Activated CD8-positive, alpha-beta T cell treated with anti-CD3 and anti-CD28 coated beads, Interleukin-2, amount 10 ng/mL, durations not matched to agents 7 days and 5 days (primary cell): ENCODE measurements around the gene KRTAP5-6. TPM values are rescaled to one million over a fixed set of nuclear protein-coding genes. Genes with fewer than 3 reads are reported as not detected.

Experiments
- ATAC-seq: fragments of 150-1000 bp; cut with Tn5 transposase; one replicate; pipeline ENCODE4 v1.10.0; 2021; ENCODE audit warnings: moderate library complexity
- CTCF ChIA-PET: fragments of 350-600 bp; sonication (Branson Sonifier 250); formaldehyde crosslinking; loops from one replicate; lab custom pipeline; 2021; ENCODE audit warnings: antibody characterized with exemption; lab: Charles Lee
- POLR2A ChIA-PET: fragments of 350-600 bp; sonication (Branson Sonifier 250); formaldehyde crosslinking; loops from one replicate; lab custom pipeline; 2021; ENCODE audit warnings: antibody characterized with exemption; lab: Charles Lee
- DNase-seq: peaks from one replicate; pipeline ENCODE4 v3.0.0-alpha.2; 2020
- H3K27ac Mint-ChIP-seq: one replicate; pipeline ENCODE4 v1.8.0; 2021; ENCODE audit warnings: mild to moderate bottlenecking, mixed read lengths
- H3K27me3 Mint-ChIP-seq: one replicate; pipeline ENCODE4 v1.8.0; 2021; ENCODE audit warnings: low read depth, mixed read lengths
- H3K36me3 Mint-ChIP-seq: one replicate; pipeline ENCODE4 v1.8.0; 2021; ENCODE audit warnings: low read depth, mixed read lengths
- H3K4me1 Mint-ChIP-seq: one replicate; pipeline ENCODE4 v1.8.0; 2021; ENCODE audit warnings: low read depth, mixed read lengths
- H3K4me3 Mint-ChIP-seq: one replicate; pipeline ENCODE4 v1.8.0; 2021; ENCODE audit warnings: mild to moderate bottlenecking, mixed read lengths
- H3K9me3 Mint-ChIP-seq: one replicate; pipeline ENCODE4 v1.8.0; 2022; ENCODE audit warnings: mixed read lengths; ENCODE audit not compliant: insufficient read depth
- total RNA-seq, 2 experiments: library from RNA; stranded (reverse); gene quantifications; one replicate each; pipeline ENCODE4 v1.2.3, GENCODE V29; 2021

The KRTAP5-6 gene
- total RNA-seq = not detected

GRCh38 chr11:1696608-1697570 is at the start of gene KRTAP5-6:
KRTAP5-6 (plus strand) TSS chr11:1697195; CDS start chr11:1697246, 51 bp downstream.
- no peak within 1 kb of the TSS for H3K4me3 Mint-ChIP-seq
- peaks cover 9% of the 10 kb centered on the region for H3K9me3 Mint-ChIP-seq
- POLR2A ChIA-PET = no interaction called here
- DNase-seq = no peak
- peaks cover 15% of the 10 kb centered on the region for H3K27me3 Mint-ChIP-seq
- H3K27ac Mint-ChIP-seq = no peak within 1 kb of the TSS
- no peak for ATAC-seq
- CTCF ChIA-PET = interaction anchor here (1.7 to 6.0 kb wide), 2 partner anchors 136 to 305 kb away, joined by 6 to 56 read pairs; partner anchors contain the start of gene SYT8
- peaks cover 9% of the 10 kb centered on the region for H3K36me3 Mint-ChIP-seq
- peaks cover 23% of the 10 kb centered on the region for H3K4me1 Mint-ChIP-seq

- Mint-ChIP-seq H3K27me3 (no peaks in the 10 kb centered on the region), H3K4me1 (no peaks in the 10 kb centered on the region), H3K36me3 (no peaks in the 10 kb centered on the region), H3K4me3 (no peak overlapping the region), H3K27ac (no peak overlapping the region), H3K9me3 (no peaks in the 10 kb centered on the region)
- ChIA-PET CTCF (no interaction called here), POLR2A (no interaction called here)
- no peak for ATAC-seq
- no peak for DNase-seq
Measured at GRCh38 chr11:1647901-1648652, 48.9 kb upstream of the KRTAP5-6 start.

DNA sequence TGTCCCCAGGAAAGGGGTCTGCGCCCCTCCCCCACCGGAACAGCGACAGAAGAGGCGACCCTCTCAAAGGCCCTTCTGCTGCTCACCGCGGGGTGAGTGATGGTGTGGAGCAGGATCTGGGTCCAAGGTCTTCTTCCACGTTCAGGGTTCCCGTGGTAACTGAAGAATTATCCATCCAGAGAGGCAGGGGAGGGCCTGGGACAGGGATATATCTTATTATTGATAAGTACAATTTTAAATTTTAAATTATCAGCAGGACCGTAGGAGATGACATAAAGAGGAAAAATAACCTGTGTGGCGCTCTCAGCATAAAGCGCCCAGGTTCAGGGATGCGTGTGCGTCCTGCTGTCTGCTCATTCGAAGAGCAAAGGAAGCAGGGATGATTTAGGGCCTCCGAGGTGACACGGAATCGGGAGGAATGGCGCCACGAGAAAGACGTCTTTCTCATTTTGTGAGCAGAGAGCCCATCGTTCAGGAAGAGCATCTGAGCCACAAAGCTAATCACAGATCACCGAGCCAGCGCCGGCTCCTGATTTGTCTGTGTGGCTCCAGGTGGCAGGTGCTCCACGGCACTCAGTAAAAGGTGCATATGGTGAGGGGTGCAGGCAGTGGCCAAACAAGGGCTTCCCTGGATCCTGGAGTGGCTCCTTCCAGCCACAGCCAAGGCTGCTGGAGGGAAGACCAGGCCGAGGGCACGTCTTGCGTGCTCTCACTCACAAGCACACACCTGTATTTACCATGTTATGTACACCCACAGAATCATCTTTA is 48.2 kb upstream of the KRTAP5-6 start:
- Mint-ChIP-seq H3K27ac (no peak overlapping the region), H3K27me3 (peaks cover under 1% of the 10 kb centered on the region)
- no peak for ATAC-seq

GRCh38 chr11:1650034-1650917 is 46.7 kb upstream of the KRTAP5-6 start:
- CTCF ChIA-PET = interaction anchor here (1.3 to 2.5 kb wide), 4 partner anchors 10 to 183 kb away, joined by 5 to 11 read pairs (median 9); no protein-coding TSS in a partner anchor
- H3K27ac Mint-ChIP-seq = no peak overlapping the region
- DNase-seq = no peak
- no peak overlapping the region for H3K4me3 Mint-ChIP-seq
- no peak for ATAC-seq
- peaks cover 9% of the 10 kb centered on the region for H3K27me3 Mint-ChIP-seq
- no peaks in the 10 kb centered on the region for H3K36me3 Mint-ChIP-seq
- POLR2A ChIA-PET = interaction anchor here (0.6 kb wide), 1 partner anchor 501 kb away, joined by 3 read pairs; no protein-coding TSS in a partner anchor
- H3K4me1 Mint-ChIP-seq = no peaks in the 10 kb centered on the region
- no peaks in the 10 kb centered on the region for H3K9me3 Mint-ChIP-seq

More for the DNA sequence above, 48.2 kb upstream of the KRTAP5-6 start:
- CTCF ChIA-PET = no interaction called here
- Mint-ChIP-seq H3K36me3 (no peaks in the 10 kb centered on the region), H3K9me3 (no peaks in the 10 kb centered on the region), H3K4me1 (no peaks in the 10 kb centered on the region), H3K4me3 (no peak overlapping the region)
- POLR2A ChIA-PET = no interaction called here
- DNase-seq = no peak

GRCh38 chr11:1650918-1651262 is 46.1 kb upstream of the KRTAP5-6 start:
- no peak for ATAC-seq
- ChIA-PET CTCF (interaction anchor here (1.3 to 2.5 kb wide), 4 partner anchors 10 to 182 kb away, joined by 5 to 11 read pairs (median 9); no protein-coding TSS in a partner anchor), POLR2A (interaction anchor here (0.6 kb wide), 1 partner anchor 500 kb away, joined by 3 read pairs; no protein-coding TSS in a partner anchor)
- Mint-ChIP-seq H3K9me3 (no peaks in the 10 kb centered on the region), H3K4me3 (no peak overlapping the region), H3K4me1 (no peaks in the 10 kb centered on the region), H3K27ac (no peak overlapping the region), H3K27me3 (peaks cover 9% of the 10 kb centered on the region), H3K36me3 (no peaks in the 10 kb centered on the region)
- no peak for DNase-seq

GRCh38 chr11:1651411-1651980 is 45.5 kb upstream of the KRTAP5-6 start:
- H3K36me3 Mint-ChIP-seq = no peaks in the 10 kb centered on the region
- ChIA-PET CTCF (interaction anchor here (1.3 to 3.1 kb wide), 10 partner anchors 11 to 500 kb away, joined by 3 to 67 read pairs (median 8); partner anchors contain the start of gene SYT8), POLR2A (no interaction called here)
- DNase-seq (no peak), ATAC-seq (no peak)
- peaks cover 9% of the 10 kb centered on the region for H3K27me3 Mint-ChIP-seq
- no peak overlapping the region for H3K4me3 Mint-ChIP-seq
- no peak overlapping the region for H3K27ac Mint-ChIP-seq
- H3K9me3 Mint-ChIP-seq = no peaks in the 10 kb centered on the region
- no peaks in the 10 kb centered on the region for H3K4me1 Mint-ChIP-seq

DNA sequence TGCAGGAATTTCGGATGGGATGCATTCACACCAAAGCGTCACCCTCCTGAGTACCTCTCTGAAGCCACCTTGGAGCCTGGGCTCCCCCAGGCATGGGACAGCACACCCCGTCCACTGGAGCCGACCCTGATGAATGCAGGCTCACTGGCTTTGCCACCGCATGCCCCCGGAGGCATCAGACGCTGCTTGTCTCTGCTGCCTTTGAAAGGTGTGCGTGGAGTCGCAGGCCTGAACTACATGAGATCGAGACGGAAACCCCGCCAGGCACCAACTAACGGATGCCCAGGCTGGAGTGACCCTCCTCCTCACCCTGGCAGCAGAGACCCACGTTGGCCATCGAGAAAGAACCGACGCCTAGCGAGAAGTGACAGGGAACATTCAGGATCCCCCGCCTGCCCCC is 45.0 kb upstream of the KRTAP5-6 start:
- Mint-ChIP-seq H3K4me3 (no peak overlapping the region), H3K9me3 (no peaks in the 10 kb centered on the region), H3K4me1 (no peaks in the 10 kb centered on the region), H3K36me3 (no peaks in the 10 kb centered on the region), H3K27ac (no peak overlapping the region), H3K27me3 (peaks cover 9% of the 10 kb centered on the region)
- CTCF ChIA-PET = interaction anchor here (0.6 to 3.1 kb wide), 52 partner anchors 13 to 534 kb away, joined by 3 to 67 read pairs (median 4); partner anchors contain the start of genes LSP1 and SYT8
- POLR2A ChIA-PET = no interaction called here
- no peak for DNase-seq
- no peak for ATAC-seq

- no peaks in the 10 kb centered on the region for H3K4me1 Mint-ChIP-seq
- DNase-seq = no peak
- no peak overlapping the region for H3K27ac Mint-ChIP-seq
- no peaks in the 10 kb centered on the region for H3K9me3 Mint-ChIP-seq
- ATAC-seq = no peak
- no peaks in the 10 kb centered on the region for H3K36me3 Mint-ChIP-seq
- peaks cover 10% of the 10 kb centered on the region for H3K27me3 Mint-ChIP-seq
- CTCF ChIA-PET = interaction anchor here (0.6 to 3.1 kb wide), 54 partner anchors 13 to 534 kb away, joined by 3 to 67 read pairs (median 4); partner anchors contain the start of genes LSP1 and SYT8
- no peak overlapping the region for H3K4me3 Mint-ChIP-seq
- POLR2A ChIA-PET = no interaction called here
Measured at GRCh38 chr11:1652442-1652770, 44.6 kb upstream of the KRTAP5-6 start.

GRCh38 chr11:1652771-1653540 is 44.0 kb upstream of the KRTAP5-6 start:
- H3K27me3 Mint-ChIP-seq = peaks cover 13% of the 10 kb centered on the region
- no peaks in the 10 kb centered on the region for H3K36me3 Mint-ChIP-seq
- ChIA-PET POLR2A (no interaction called here), CTCF (interaction anchor here (0.6 to 3.1 kb wide), 58 partner anchors 14 to 533 kb away, joined by 3 to 67 read pairs (median 4); partner anchors contain the start of genes LSP1 and SYT8)
- H3K9me3 Mint-ChIP-seq = no peaks in the 10 kb centered on the region
- DNase-seq (peak; percentile 81), ATAC-seq (peak; percentile 84)
- H3K4me1 Mint-ChIP-seq = no peaks in the 10 kb centered on the region
- no peak overlapping the region for H3K4me3 Mint-ChIP-seq
- H3K27ac Mint-ChIP-seq = no peak overlapping the region
